ENCODE results near the gene JMJD7.

DNA sequence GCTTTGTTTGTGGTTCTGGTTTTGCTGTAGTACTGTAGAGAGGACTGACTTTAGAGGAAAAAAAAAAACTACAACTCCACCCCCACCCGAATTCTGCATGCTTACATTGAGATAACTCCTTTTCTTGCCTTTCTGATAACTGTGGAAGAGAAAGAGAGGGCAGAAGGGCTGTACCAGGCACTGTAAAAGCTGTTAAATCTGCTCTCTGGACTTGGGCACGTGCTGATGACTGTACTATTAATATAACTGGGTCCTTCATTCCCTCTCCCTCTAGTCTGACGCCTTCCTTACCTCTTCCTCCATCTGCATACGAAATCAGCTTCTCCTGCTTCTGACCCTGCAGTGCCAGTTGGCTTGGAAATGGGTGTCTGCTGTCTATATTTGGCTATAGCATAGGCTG lies 38.7 kb upstream of the JMJD7 start:
- TF ChIP-seq, protein P1, sequence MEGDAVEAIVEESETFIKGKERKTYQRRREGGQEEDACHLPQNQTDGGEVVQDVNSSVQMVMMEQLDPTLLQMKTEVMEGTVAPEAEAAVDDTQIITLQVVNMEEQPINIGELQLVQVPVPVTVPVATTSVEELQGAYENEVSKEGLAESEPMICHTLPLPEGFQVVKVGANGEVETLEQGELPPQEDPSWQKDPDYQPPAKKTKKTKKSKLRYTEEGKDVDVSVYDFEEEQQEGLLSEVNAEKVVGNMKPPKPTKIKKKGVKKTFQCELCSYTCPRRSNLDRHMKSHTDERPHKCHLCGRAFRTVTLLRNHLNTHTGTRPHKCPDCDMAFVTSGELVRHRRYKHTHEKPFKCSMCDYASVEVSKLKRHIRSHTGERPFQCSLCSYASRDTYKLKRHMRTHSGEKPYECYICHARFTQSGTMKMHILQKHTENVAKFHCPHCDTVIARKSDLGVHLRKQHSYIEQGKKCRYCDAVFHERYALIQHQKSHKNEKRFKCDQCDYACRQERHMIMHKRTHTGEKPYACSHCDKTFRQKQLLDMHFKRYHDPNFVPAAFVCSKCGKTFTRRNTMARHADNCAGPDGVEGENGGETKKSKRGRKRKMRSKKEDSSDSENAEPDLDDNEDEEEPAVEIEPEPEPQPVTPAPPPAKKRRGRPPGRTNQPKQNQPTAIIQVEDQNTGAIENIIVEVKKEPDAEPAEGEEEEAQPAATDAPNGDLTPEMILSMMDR (IDR thresholded peaks at IDR 0.05; ENCODE audit: borderline replicate concordance, extremely low read depth, low read length, poor library complexity, severe bottlenecking) = no peak
- no peak for TF ChIP-seq EZH2 (IDR thresholded peaks at IDR 0.05; ENCODE audit: borderline replicate concordance, low read depth, low read length, severe bottlenecking)

All from DND-41 (cell line).